ENCODE data around the gene PPP2CA. TPM values are rescaled to one million over a fixed set of nuclear protein-coding genes. Genes with fewer than 3 reads are reported as not detected.

PPP2CA gene
- total and polyA plus RNA-seq, 2 of the 13 experiments (the other 11 are each of a cell fraction or from before 2014, with no cell fraction given) = 82.4 to 171 TPM

DNA sequence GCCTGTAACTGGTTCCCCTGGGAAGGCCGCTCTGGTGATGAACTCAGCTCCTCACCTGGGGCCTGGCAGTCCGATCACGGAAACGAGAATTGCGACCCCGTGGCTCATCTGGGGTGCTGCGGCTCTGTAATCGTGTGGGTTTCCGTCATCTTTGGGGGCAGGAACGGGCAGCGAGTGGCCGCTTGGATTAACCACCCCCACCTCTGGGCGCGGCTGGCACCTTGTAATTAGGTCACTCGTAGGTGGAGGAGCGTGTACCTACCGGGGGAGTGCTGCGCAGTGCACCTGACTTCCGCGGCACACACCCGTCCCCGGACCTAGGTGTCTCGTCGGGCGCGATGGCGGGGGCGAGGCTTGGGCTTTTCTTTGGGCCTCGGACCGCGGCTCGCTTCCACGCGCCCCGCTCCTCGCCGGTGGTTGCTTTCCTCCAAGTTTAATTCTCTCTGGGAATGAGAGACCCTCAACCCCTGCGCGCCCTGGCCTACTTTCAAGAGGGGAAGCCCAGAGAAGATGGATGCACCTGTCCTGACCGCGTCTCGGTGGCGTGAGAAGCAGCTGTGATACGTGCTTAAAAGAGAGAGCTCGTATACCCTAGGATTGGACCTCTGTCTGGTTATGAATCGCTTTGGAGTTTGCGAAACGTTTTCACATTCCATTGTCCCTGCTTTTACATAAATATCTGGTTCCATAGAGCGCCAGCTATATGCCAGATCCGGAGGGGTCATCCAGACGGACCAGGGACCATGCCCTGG is 744 bp upstream of the PPP2CA start (continued):
- TF ChIP-seq, protein P1, sequence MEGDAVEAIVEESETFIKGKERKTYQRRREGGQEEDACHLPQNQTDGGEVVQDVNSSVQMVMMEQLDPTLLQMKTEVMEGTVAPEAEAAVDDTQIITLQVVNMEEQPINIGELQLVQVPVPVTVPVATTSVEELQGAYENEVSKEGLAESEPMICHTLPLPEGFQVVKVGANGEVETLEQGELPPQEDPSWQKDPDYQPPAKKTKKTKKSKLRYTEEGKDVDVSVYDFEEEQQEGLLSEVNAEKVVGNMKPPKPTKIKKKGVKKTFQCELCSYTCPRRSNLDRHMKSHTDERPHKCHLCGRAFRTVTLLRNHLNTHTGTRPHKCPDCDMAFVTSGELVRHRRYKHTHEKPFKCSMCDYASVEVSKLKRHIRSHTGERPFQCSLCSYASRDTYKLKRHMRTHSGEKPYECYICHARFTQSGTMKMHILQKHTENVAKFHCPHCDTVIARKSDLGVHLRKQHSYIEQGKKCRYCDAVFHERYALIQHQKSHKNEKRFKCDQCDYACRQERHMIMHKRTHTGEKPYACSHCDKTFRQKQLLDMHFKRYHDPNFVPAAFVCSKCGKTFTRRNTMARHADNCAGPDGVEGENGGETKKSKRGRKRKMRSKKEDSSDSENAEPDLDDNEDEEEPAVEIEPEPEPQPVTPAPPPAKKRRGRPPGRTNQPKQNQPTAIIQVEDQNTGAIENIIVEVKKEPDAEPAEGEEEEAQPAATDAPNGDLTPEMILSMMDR (CRISPR knock-in tag; IDR thresholded peaks at IDR 0.05) = 0 out of 2 replicates have a peak, but pooled peaks have one; percentile 10
- no peak for TF ChIP-seq CREM (IDR thresholded peaks at IDR 0.05)
- TF ChIP-seq CREM (CRISPR knock-in tag; IDR thresholded peaks at IDR 0.05) = no peak
- TF ChIP-seq TEAD2 (CRISPR knock-in tag; IDR thresholded peaks at IDR 0.05) = no peak
- TF ChIP-seq MIER3 (CRISPR knock-in tag; IDR thresholded peaks at IDR 0.05; ENCODE audit: borderline replicate concordance) = no peak
- no peak for TF ChIP-seq XRCC5 (optimal IDR thresholded peaks at IDR 0.05; ENCODE audit: low read length)
- TF ChIP-seq GLI4 (CRISPR knock-in tag; IDR thresholded peaks at IDR 0.05; ENCODE audit: borderline replicate concordance) = no peak
- TF ChIP-seq PITX1 (CRISPR knock-in tag; IDR thresholded peaks at IDR 0.05) = no peak; the same call in none of the 2 replicates
- TF ChIP-seq MAF1 (CRISPR knock-in tag; IDR thresholded peaks at IDR 0.05; ENCODE audit: borderline replicate concordance) = no peak
- TF ChIP-seq MIER2 (CRISPR knock-in tag; IDR thresholded peaks at IDR 0.05) = no peak
- TF ChIP-seq ZC3H13 (CRISPR knock-in tag; IDR thresholded peaks at IDR 0.05) = no peak
- TF ChIP-seq HNRNPH1 (optimal IDR thresholded peaks at IDR 0.05; ENCODE audit: low read depth, low read length) = no peak
- no peak for TF ChIP-seq ZNF878 (CRISPR knock-in tag; IDR thresholded peaks at IDR 0.05)
- no peak for TF ChIP-seq HNF4A (CRISPR knock-in tag; IDR thresholded peaks at IDR 0.05)
- TF ChIP-seq, protein P2, sequence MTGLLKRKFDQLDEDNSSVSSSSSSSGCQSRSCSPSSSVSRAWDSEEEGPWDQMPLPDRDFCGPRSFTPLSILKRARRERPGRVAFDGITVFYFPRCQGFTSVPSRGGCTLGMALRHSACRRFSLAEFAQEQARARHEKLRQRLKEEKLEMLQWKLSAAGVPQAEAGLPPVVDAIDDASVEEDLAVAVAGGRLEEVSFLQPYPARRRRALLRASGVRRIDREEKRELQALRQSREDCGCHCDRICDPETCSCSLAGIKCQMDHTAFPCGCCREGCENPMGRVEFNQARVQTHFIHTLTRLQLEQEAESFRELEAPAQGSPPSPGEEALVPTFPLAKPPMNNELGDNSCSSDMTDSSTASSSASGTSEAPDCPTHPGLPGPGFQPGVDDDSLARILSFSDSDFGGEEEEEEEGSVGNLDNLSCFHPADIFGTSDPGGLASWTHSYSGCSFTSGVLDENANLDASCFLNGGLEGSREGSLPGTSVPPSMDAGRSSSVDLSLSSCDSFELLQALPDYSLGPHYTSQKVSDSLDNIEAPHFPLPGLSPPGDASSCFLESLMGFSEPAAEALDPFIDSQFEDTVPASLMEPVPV (CRISPR knock-in tag; IDR thresholded peaks at IDR 0.05) = no peak
- 0 out of 2 replicates have a peak, but pooled peaks have one; percentile 6 for TF ChIP-seq HDAC2 (CRISPR knock-in tag; IDR thresholded peaks at IDR 0.05)
- TF ChIP-seq, protein P3, sequence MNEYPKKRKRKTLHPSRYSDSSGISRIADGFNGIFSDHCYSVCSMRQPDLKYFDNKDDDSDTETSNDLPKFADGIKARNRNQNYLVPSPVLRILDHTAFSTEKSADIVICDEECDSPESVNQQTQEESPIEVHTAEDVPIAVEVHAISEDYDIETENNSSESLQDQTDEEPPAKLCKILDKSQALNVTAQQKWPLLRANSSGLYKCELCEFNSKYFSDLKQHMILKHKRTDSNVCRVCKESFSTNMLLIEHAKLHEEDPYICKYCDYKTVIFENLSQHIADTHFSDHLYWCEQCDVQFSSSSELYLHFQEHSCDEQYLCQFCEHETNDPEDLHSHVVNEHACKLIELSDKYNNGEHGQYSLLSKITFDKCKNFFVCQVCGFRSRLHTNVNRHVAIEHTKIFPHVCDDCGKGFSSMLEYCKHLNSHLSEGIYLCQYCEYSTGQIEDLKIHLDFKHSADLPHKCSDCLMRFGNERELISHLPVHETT (CRISPR knock-in tag; conservative IDR thresholded peaks at IDR 0.05) = no peak
- no peak for TF ChIP-seq ZNF557 (CRISPR knock-in tag; IDR thresholded peaks at IDR 0.05)
- TF ChIP-seq ZFP1 (CRISPR knock-in tag; IDR thresholded peaks at IDR 0.05) = no peak
- TF ChIP-seq, protein P4, sequence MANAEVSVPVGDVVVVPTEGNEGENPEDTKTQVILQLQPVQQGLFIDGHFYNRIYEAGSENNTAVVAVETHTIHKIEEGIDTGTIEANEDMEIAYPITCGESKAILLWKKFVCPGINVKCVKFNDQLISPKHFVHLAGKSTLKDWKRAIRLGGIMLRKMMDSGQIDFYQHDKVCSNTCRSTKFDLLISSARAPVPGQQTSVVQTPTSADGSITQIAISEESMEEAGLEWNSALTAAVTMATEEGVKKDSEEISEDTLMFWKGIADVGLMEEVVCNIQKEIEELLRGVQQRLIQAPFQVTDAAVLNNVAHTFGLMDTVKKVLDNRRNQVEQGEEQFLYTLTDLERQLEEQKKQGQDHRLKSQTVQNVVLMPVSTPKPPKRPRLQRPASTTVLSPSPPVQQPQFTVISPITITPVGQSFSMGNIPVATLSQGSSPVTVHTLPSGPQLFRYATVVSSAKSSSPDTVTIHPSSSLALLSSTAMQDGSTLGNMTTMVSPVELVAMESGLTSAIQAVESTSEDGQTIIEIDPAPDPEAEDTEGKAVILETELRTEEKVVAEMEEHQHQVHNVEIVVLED (CRISPR knock-in tag; IDR thresholded peaks at IDR 0.05; ENCODE audit: borderline replicate concordance) = no peak
- no peak for TF ChIP-seq ZNF263 (CRISPR knock-in tag; IDR thresholded peaks at IDR 0.05)
- TF ChIP-seq ZNF205 (CRISPR knock-in tag; IDR thresholded peaks at IDR 0.05) = no peak; the same call in 1 of the 2 replicates
- no peak for TF ChIP-seq BCL6 (CRISPR knock-in tag; IDR thresholded peaks at IDR 0.05)
- TF ChIP-seq BORCS8-MEF2B (CRISPR knock-in tag; IDR thresholded peaks at IDR 0.05) = 0 out of 2 replicates have a peak, but pooled peaks have one; percentile 10
- TF ChIP-seq ZSCAN9 (CRISPR knock-in tag; IDR thresholded peaks at IDR 0.05; ENCODE audit: borderline replicate concordance) = no peak
- TF ChIP-seq ZNF577 (CRISPR knock-in tag; IDR thresholded peaks at IDR 0.05; ENCODE audit: borderline replicate concordance, low read depth) = no peak
- TF ChIP-seq ZBTB3 (CRISPR knock-in tag; IDR thresholded peaks at IDR 0.05; ENCODE audit: borderline replicate concordance, low read depth) = no peak

Measured in HepG2 (cell line).